Suprapubic skin (tissue), 4 donors: Measurements from ENCODE around the gene AKR1C3. TPM values are rescaled to one million over a fixed set of nuclear protein-coding genes. Genes with fewer than 3 reads are reported as not detected.
"Not testable (repeated sequence)": the region's sequence is repeated elsewhere in the genome, so short reads cannot be mapped to it uniquely, and the experiment has no call there.

Experiments used
- DNase-seq, 2 donors: peaks; one replicate each; pipeline ENCODE4 v3.0.0-alpha.2; 2019; ENCODE audit warnings: low spot score in 2 of 2
- H3K27ac ChIP-seq: fragments of 200-600 bp; sonication (generic); one replicate; pipeline ENCODE4 v1.5.1; 2019
- H3K27me3 ChIP-seq: fragments of 200-600 bp; sonication (generic); one replicate; pipeline ENCODE4 v1.5.1; 2019
- H3K36me3 ChIP-seq: fragments of 200-600 bp; sonication (generic); one replicate; pipeline ENCODE4 v1.5.1; 2019
- H3K4me1 ChIP-seq: fragments of 200-600 bp; sonication (generic); one replicate; pipeline ENCODE4 v1.5.1; 2019
- H3K4me3 ChIP-seq: fragments of 200-600 bp; sonication (generic); one replicate; pipeline ENCODE4 v1.5.1; 2019; ENCODE audit warnings: mild to moderate bottlenecking
- H3K9me3 ChIP-seq: fragments of 200-600 bp; sonication (generic); one replicate; pipeline ENCODE4 v1.5.1; 2019
- EP300 ChIP-seq: sonication (generic); formaldehyde crosslinking; IDR thresholded peaks from one replicate; pipeline ENCODE4 v1.6.1; 2017; ENCODE audit warnings: antibody characterized with exemption
- POLR2A ChIP-seq, 2 donors: fragments of 450-650 bp; IDR thresholded peaks; one replicate each; pipeline ENCODE4 v1.6.1; 2017; ENCODE audit warnings: antibody characterized with exemption in 2 of 2, mild to moderate bottlenecking in 2 of 2, moderate library complexity in 2 of 2
- POLR2AphosphoS5 ChIP-seq, 3 donors: sonication (generic); formaldehyde crosslinking; IDR thresholded peaks; one replicate each; pipeline ENCODE4 v1.6.1; 2017; ENCODE audit warnings: antibody characterized with exemption in 3 of 3
- WGBS: methylation state at CpG from one replicate; pipeline ENCODE4 v1.1.5; 2018; 5-methylcytosine and 5-hydroxymethylcytosine counted together
- total RNA-seq, 4 donors: library from RNA; depleted of rRNA; stranded (reverse); fragments of >200 nt; gene quantifications; one replicate each; pipeline ENCODE4 v1.1.0, GENCODE V29; 2016
- TF ChIP-seq, protein P1 (sequence below), 2 donors: fragments of 200-600 bp in 1 of 2; fragments of 450-650 bp in 1 of 2; sonication (generic) in 1 of 2; IDR thresholded peaks; one replicate each; pipeline ENCODE4 v1.5.1; 2016 to 2019; ENCODE audit warnings: antibody characterized with exemption in 2 of 2, mild to moderate bottlenecking in 1 of 2, moderate library complexity in 1 of 2

Gene AKR1C3
- total RNA-seq, 4 donors from 2014 or later, result 13.4 to 43.0 (median 15.5) TPM

DNA sequence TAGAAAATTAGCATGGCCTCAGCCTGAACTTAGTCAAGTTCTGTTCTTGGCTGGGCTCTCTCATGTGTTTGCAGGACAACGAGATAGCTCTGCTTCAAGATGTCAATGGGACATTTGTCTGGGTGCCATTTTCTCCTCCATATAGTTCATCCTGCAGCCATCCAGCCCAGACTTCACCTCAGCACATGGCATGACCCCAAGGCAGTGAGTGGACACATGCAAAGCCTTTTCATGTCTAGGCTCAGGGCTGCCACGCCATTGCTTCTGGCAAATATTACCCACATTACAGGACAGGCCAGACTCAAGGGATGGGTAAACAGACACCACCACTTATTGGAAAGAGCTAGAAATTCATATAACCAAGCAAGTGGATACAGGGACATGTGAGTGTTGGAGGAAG is 9.3 kb downstream of the AKR1C3 start:
- Histone ChIP-seq H3K27ac (no peak overlapping the region), H3K4me1 (no peaks in the 10 kb centered on the region), H3K4me3 (no peak overlapping the region), H3K9me3 (no peaks in the 10 kb centered on the region), H3K36me3 (peaks cover 41% of the 10 kb centered on the region), H3K27me3 (no peaks in the 10 kb centered on the region)
- WGBS, result 81% methylated on average over 2 of the region's 2 CpGs
- TF ChIP-seq, protein P1, sequence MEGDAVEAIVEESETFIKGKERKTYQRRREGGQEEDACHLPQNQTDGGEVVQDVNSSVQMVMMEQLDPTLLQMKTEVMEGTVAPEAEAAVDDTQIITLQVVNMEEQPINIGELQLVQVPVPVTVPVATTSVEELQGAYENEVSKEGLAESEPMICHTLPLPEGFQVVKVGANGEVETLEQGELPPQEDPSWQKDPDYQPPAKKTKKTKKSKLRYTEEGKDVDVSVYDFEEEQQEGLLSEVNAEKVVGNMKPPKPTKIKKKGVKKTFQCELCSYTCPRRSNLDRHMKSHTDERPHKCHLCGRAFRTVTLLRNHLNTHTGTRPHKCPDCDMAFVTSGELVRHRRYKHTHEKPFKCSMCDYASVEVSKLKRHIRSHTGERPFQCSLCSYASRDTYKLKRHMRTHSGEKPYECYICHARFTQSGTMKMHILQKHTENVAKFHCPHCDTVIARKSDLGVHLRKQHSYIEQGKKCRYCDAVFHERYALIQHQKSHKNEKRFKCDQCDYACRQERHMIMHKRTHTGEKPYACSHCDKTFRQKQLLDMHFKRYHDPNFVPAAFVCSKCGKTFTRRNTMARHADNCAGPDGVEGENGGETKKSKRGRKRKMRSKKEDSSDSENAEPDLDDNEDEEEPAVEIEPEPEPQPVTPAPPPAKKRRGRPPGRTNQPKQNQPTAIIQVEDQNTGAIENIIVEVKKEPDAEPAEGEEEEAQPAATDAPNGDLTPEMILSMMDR (IDR thresholded peaks at IDR 0.05), result no peak
- TF ChIP-seq EP300, result no peak
- no peak for TF ChIP-seq POLR2AphosphoS5 (IDR thresholded peaks at IDR 0.05)
- no peak for DNase-seq

DNA sequence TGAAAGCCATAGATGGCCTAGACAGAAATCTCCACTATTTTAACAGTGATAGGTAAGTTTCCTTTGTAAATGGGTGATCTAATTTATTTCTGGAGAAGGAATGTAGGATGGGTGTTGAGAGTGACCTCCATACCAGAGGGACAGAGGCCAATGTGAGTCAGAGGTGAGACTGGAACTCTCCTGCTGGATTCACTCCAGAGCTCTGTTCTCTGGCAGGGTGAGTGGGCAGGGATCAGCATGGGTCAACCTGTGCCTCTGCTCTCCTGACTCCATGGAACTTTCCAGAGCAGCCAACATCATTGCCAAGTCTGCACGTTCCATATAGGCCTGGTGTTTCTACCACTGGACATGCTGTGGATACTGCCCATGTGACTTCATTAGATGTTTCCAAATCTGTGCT is 11.4 kb downstream of the AKR1C3 start:
- Histone ChIP-seq H3K27me3 (no peaks in the 10 kb centered on the region), H3K4me1 (no peaks in the 10 kb centered on the region), H3K27ac (no peak overlapping the region), H3K36me3 (peaks cover 25% of the 10 kb centered on the region), H3K4me3 (no peak overlapping the region), H3K9me3 (no peaks in the 10 kb centered on the region)
- TF ChIP-seq EP300 (no peak), POLR2A (IDR thresholded peaks at IDR 0.05) (no peak), POLR2AphosphoS5 (IDR thresholded peaks at IDR 0.05) (no peak)
- TF ChIP-seq, protein P1 (IDR thresholded peaks at IDR 0.05), result no peak
- WGBS, result 88% methylated on average over 1 of the region's 1 CpG
- DNase-seq, result no peak

DNA sequence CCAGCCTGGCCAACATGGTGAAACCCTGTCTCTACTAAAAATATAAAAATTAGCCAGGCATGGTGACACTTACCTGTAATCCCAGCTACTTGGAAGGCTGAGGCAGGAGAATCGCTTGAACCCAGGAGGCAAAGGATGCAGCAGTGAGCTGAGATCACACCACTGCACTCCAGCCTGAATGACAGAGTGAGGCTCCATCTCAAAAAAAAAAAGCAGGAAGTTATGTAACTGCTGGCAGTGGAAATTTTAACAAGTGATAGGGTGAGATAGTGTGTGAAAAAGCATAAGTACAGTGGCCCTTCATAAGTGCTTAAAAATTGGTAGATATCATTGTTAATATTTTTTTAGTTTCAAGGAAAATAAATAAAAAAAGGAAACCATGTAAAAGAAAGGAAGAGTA is 12.3 kb downstream of the AKR1C3 start:
- WGBS, result 89% methylated on average over 1 of the region's 1 CpG

DNA sequence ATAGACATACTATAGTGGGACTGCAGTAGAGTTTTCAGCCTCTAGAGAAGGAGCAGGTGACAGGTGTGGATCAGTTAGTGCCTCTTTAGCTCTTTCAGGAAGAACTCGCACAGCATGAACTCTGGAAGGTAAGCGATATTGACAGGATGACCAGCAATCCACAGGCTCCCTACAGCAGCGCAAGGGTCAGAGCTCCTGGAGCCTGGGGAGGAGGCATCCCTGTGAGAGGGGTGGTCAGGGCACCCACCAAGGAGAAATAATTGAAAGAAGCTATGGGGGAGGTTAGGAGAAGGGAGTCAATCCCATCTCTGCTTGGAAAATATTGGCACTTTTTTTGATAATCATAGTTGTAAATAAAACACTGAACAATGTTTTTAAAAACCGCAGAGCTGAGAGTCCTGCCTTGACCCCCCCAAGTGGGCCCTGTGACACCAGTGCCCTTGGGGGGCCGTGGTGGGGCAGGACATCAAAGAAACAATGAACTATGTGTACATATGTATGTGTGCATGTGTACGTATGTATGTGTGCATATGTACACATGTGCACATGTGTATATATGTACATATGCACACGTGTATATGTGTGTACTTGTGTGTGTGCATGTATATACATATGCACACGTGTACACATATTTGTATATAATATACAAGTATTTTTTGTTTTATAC is 13.8 kb downstream of the AKR1C3 start:
- 60% methylated on average over 8 of the region's 8 CpGs for WGBS
- Histone ChIP-seq H3K9me3 (no peaks in the 10 kb centered on the region), H3K27ac (no peak overlapping the region), H3K4me1 (no peaks in the 10 kb centered on the region), H3K27me3 (no peaks in the 10 kb centered on the region), H3K36me3 (peaks cover 19% of the 10 kb centered on the region), H3K4me3 (no peak overlapping the region)
- DNase-seq, result no peak
- TF ChIP-seq POLR2A (IDR thresholded peaks at IDR 0.05) (no peak), EP300 (no peak), POLR2AphosphoS5 (IDR thresholded peaks at IDR 0.05) (no peak)
- TF ChIP-seq, protein P1 (IDR thresholded peaks at IDR 0.05), result no peak

More for the DNA sequence above, 12.3 kb downstream of the AKR1C3 start:
- Histone ChIP-seq H3K4me1 (no peaks in the 10 kb centered on the region), H3K9me3 (no peaks in the 10 kb centered on the region), H3K27ac (no peak overlapping the region), H3K4me3 (no peak overlapping the region), H3K36me3 (peaks cover 25% of the 10 kb centered on the region), H3K27me3 (no peaks in the 10 kb centered on the region)
- TF ChIP-seq, protein P1 (IDR thresholded peaks at IDR 0.05), result no peak
- TF ChIP-seq POLR2AphosphoS5 (IDR thresholded peaks at IDR 0.05) (no peak), EP300 (no peak), POLR2A (IDR thresholded peaks at IDR 0.05) (no peak)
- DNase-seq, result no peak

DNA sequence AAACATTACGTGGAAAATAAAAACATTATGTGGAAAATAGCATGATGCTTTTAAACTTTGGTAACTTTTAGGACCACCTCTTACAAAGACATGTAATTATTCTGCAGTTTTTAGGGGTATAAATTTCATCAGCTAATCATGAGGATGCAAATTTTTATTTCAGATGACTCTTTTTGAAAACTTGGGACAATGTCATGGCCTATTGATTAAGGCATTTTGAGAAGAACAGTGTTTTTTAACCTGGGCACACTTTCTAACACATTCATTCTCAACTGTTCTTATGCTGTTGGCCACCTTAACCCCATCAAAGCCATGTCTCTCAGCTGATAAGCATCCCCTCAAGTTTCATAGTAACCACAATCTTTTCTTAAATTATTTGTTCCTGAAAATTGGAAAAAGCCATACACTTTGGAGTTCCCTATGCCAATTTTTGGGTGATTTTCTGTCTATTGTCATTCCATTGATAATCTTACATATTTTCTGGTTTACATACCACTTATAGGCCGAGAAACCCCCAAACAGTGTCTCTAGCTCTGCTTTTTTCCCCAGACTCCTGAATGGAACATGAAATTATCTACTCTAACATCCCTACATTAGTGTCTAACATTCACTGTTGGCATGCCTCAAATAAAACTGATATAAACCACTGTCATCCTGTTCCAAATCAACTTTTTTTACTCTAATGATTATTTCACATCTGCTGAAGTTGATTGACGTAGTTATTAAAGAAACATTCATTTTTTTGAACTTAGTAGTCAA is 14.6 kb downstream of the AKR1C3 start:
- H3K36me3 ChIP-seq, result peaks cover 15% of the 10 kb centered on the region
- TF ChIP-seq, protein P1 (IDR thresholded peaks at IDR 0.05), result no peak
- TF ChIP-seq POLR2AphosphoS5 (IDR thresholded peaks at IDR 0.05), result no peak
- H3K27me3 ChIP-seq, result no peaks in the 10 kb centered on the region
- 43% methylated on average over 3 of the region's 3 CpGs for WGBS
- H3K4me1 ChIP-seq, result no peaks in the 10 kb centered on the region
- no peak overlapping the region for H3K4me3 ChIP-seq
- DNase-seq, result no peak
- no peaks in the 10 kb centered on the region for H3K9me3 ChIP-seq
- H3K27ac ChIP-seq, result no peak overlapping the region

DNA sequence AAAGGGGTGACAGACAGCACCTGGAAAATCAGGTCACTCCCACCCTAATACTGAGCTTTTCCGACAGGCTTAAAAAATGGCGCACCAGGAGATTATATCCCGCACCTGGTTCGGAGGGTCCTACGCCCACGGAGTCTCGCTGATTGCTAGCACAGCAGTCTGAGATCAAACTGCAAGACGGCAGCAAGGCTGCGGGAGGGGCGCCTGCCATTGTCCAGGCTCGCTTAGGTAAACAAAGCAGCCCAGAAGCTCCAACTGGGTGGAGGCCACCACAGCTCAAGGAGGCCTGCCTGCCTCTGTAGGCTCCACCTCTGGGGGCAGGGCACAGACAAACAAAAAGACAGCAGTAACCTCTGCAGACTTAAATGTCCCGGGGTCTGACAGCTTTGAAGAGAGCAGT is 15.6 kb downstream of the AKR1C3 start:
- not testable (repeated sequence) for H3K27ac ChIP-seq, H3K4me3 ChIP-seq, DNase-seq, H3K9me3 ChIP-seq, H3K27me3 ChIP-seq, H3K4me1 ChIP-seq
- H3K36me3 ChIP-seq, result peaks cover 12% of the 10 kb centered on the region
- 95% methylated on average over 7 of the region's 12 CpGs for WGBS
